ENCODE data around the gene CD180. TPM values are rescaled to one million over a fixed set of nuclear protein-coding genes. Genes with fewer than 3 reads are reported as not detected.

CD180 gene
- total RNA-seq, 2 donors from 2014 or later = 0.30 to 1.4 TPM

DNA sequence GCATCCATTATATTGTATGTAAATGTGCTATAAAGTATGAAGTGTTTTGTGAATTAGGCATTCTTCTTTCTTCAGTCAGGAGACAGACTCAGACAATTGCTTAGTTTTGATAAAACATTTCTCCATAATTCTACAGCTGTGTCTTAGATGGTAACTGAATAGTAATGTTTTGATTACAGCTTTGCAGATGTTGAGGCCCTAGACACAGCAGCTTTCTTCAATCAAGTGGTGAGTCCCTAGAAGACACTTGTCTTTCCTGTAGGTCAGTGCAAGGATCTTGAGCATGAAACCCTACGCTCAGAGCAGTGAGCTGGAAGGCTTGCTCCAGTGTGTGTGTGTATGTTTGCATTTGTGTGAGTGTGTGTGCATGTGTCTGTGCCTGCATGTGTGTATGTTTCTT lies 46.8 kb upstream of the CD180 start:
- H3K9me3 ChIP-seq = no peaks in the 10 kb centered on the region
- H3K9ac ChIP-seq (ENCODE audit: low read depth in 2 of 2, low read length in 2 of 2) = no peak overlapping the region
- TF ChIP-seq, protein P1, sequence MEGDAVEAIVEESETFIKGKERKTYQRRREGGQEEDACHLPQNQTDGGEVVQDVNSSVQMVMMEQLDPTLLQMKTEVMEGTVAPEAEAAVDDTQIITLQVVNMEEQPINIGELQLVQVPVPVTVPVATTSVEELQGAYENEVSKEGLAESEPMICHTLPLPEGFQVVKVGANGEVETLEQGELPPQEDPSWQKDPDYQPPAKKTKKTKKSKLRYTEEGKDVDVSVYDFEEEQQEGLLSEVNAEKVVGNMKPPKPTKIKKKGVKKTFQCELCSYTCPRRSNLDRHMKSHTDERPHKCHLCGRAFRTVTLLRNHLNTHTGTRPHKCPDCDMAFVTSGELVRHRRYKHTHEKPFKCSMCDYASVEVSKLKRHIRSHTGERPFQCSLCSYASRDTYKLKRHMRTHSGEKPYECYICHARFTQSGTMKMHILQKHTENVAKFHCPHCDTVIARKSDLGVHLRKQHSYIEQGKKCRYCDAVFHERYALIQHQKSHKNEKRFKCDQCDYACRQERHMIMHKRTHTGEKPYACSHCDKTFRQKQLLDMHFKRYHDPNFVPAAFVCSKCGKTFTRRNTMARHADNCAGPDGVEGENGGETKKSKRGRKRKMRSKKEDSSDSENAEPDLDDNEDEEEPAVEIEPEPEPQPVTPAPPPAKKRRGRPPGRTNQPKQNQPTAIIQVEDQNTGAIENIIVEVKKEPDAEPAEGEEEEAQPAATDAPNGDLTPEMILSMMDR (IDR thresholded peaks at IDR 0.05) = no peak
- intact Hi-C loops (cut with DNase I) = loop anchor here (10.0 kb wide), 2 partner anchors 251 to 1011 kb away; no protein-coding TSS in a partner anchor
- no peak overlapping the region for H3K4me3 ChIP-seq
- no peak for DNase-seq
- no peaks in the 10 kb centered on the region for H3K4me1 ChIP-seq
- H3K36me3 ChIP-seq = no peaks in the 10 kb centered on the region
- H3K27me3 ChIP-seq = no peaks in the 10 kb centered on the region
- H3K27ac ChIP-seq = no peak overlapping the region

DNA sequence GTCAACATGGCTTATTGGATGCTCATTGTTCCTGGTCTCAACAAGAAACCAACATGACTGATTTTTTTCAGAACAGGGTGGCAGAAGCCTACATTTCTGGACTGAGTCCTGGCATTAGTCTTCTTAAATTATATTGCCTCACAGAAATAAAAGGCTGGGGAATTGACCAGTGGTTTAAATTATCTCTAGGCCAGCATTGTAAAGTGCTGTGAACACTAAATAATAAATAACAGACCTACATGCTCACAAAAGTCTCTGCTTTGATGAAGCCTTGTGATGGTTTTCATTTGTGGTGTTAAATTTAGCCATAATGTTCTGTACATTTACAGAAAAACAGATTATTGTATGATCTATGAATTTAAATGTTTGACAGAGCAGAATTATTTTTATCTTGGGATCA lies 44.7 kb upstream of the CD180 start:
- intact Hi-C loops (cut with DNase I) = loop anchor here (10.0 kb wide), 2 partner anchors 253 to 1013 kb away; no protein-coding TSS in a partner anchor
- Histone ChIP-seq H3K27ac (no peak overlapping the region), H3K27me3 (no peaks in the 10 kb centered on the region), H3K9ac (ENCODE audit: low read depth in 2 of 2, low read length in 2 of 2) (no peak overlapping the region), H3K36me3 (no peaks in the 10 kb centered on the region), H3K4me3 (no peak overlapping the region), H3K4me1 (no peaks in the 10 kb centered on the region), H3K9me3 (no peaks in the 10 kb centered on the region)
- no peak for DNase-seq
- TF ChIP-seq, protein P1 (IDR thresholded peaks at IDR 0.05) = no peak

DNA sequence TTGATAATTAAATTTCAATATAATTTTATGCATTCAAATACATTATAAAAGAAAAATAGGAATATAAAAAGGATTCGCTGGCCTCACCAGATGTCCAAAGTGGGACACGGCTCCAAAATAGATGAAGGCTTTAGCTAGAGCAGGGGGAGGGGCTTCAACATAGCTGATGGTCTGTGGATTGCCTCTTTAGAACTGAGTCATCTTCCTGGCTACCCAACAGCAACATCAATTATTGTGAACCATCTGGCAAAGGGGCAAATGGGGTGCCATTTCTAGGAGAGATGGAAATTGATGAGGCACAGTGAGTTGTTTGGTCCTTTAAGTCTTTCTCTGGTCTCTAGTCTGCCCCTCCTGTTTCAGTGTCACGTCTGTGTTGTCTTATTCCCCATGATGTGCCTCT lies 44.2 kb upstream of the CD180 start:
- no peak for DNase-seq
- H3K36me3 ChIP-seq = no peaks in the 10 kb centered on the region
- intact Hi-C loops (cut with DNase I) = loop anchor here (10.0 kb wide), 2 partner anchors 254 to 1014 kb away; no protein-coding TSS in a partner anchor
- TF ChIP-seq, protein P1 (IDR thresholded peaks at IDR 0.05) = no peak
- no peaks in the 10 kb centered on the region for H3K4me1 ChIP-seq
- H3K27me3 ChIP-seq = no peaks in the 10 kb centered on the region
- no peak overlapping the region for H3K9ac ChIP-seq (ENCODE audit: low read depth in 2 of 2, low read length in 2 of 2)
- H3K27ac ChIP-seq = no peak overlapping the region
- no peak overlapping the region for H3K4me3 ChIP-seq
- H3K9me3 ChIP-seq = no peaks in the 10 kb centered on the region

DNA sequence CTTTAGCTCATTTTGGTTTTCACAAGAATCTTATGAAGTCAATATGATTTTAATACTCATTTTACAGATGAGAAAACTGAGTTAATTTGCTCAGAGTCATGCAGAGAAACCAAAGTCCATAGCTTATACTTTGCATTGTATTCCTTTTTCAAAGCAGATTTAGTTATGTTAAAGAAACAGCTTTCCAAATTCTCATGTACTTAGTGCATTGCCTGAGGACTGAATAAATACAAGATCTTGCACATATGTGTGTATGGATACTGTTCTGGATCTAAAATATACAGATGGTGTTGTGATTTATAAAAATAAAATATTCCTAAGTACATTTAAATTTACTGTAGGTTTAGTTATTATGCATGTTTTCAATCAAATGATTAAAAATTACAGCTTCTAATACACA lies 43.5 kb upstream of the CD180 start:
- Histone ChIP-seq H3K9me3 (no peaks in the 10 kb centered on the region), H3K27me3 (no peaks in the 10 kb centered on the region), H3K4me3 (no peak overlapping the region), H3K4me1 (peaks cover under 1% of the 10 kb centered on the region), H3K9ac (ENCODE audit: low read depth in 2 of 2, low read length in 2 of 2) (no peak overlapping the region), H3K36me3 (no peaks in the 10 kb centered on the region), H3K27ac (no peak overlapping the region)
- TF ChIP-seq, protein P1 (IDR thresholded peaks at IDR 0.05) = no peak
- intact Hi-C loops (cut with DNase I) = loop anchor here (10.0 kb wide), 2 partner anchors 255 to 1015 kb away; no protein-coding TSS in a partner anchor
- DNase-seq = no peak

DNA sequence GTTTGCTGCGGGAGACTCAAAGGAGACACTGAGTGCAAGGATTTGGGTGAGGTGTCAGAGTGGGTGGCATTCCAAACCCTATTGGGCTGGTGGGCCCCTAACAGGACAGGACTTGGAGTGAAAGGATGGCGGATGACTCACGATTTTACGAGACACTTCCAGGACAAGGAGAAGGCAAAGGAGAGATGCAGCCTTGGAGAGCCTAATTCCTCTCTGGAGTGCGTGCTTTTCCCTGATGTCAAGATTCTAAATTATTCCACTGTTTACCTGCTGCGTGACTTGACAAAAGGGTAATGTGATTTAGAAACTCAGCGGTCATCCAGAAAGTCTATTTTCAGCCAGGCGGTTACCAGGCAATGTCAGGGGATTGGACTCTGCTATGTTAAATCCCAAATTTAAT lies 41.6 kb upstream of the CD180 start:
- intact Hi-C loops (cut with DNase I) = no loop called here
- Histone ChIP-seq H3K4me1 (peaks cover 4% of the 10 kb centered on the region), H3K27ac (no peak overlapping the region), H3K9me3 (no peaks in the 10 kb centered on the region), H3K4me3 (no peak overlapping the region), H3K27me3 (no peaks in the 10 kb centered on the region), H3K36me3 (no peaks in the 10 kb centered on the region), H3K9ac (ENCODE audit: low read depth in 2 of 2, low read length in 2 of 2) (no peak overlapping the region)
- no peak for DNase-seq
- TF ChIP-seq, protein P1 (IDR thresholded peaks at IDR 0.05) = no peak

Measured in colonic mucosa (tissue), 4 donors.